ENCODE results near the gene FAM161B.

- TF ChIP-seq ESRRA (CRISPR knock-in tag; IDR thresholded peaks at IDR 0.05; ENCODE audit: low read depth) (no peak), EZH2 (conservative IDR thresholded peaks at IDR 0.05; ENCODE audit: low read depth, low read length) (no peak), ZNF629 (CRISPR knock-in tag; conservative IDR thresholded peaks at IDR 0.05) (no peak), FOSL2 (CRISPR knock-in tag; IDR thresholded peaks at IDR 0.05) (no peak), KAT2B (IDR thresholded peaks at IDR 0.05; ENCODE audit: borderline replicate concordance, low read depth, low read length) (no peak), ZFP1 (CRISPR knock-in tag; IDR thresholded peaks at IDR 0.05) (no peak)
Observed at GRCh38 chr14:73884438-73885190, 65.3 kb downstream of the FAM161B start.

All from HepG2 (cell line).